ENCODE results near the gene METTL26. TPM values are rescaled to one million over a fixed set of nuclear protein-coding genes. Genes with fewer than 3 reads are reported as not detected.

METTL26 gene
- total and polyA plus RNA-seq, 2 experiments from 2014 or later, result 155 to 218 TPM

DNA sequence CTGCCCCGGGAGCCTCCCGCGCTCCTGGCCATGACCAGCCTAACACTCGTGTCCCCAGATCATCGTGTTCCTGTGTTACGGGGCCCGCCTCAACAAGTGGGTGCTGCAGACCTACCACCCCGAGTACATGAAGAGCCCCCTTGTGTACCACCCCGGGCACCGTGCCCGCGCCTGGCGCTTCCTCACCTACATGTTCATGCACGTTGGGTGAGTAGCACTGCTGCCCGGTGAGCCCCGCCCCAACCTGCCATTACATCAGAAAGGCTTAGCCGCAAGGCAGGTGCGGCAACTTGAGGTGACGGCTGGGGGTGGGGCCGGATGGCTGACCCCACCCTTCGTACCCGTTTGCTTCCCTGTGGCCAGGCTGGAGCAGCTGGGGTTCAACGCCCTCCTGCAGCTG is 40.8 kb upstream of the METTL26 start:
- H3K27me3 ChIP-seq (replicated peaks; ENCODE audit: insufficient read depth), result no peaks in the 10 kb centered on the region
- no peak overlapping the region for H3K4me2 ChIP-seq (ENCODE audit: unreplicated experiment)
- H3K4me1 ChIP-seq (ENCODE audit: insufficient read depth), result peaks cover 7% of the 10 kb centered on the region
- TF ChIP-seq EZH2 (IDR thresholded peaks at IDR 0.05; ENCODE audit: insufficient read depth, poor library complexity, severe bottlenecking) (no peak), EZH2phosphoT487 (IDR thresholded peaks at IDR 0.05; ENCODE audit: insufficient read depth, low read depth) (no peak)
- H3K4me3 ChIP-seq, result no peak overlapping the region
- WGBS, 2 experiments (ENCODE audit: low coverage in 1 of 2, low lambda C conversion rate in 2 of 2, missing lambda C conversion rate in 2 of 2), result 74 to 83% methylated on average over 23 of the region's 23 CpGs
- no peak overlapping the region for H2AFZ ChIP-seq
- H3K9me3 ChIP-seq (ENCODE audit: low read depth), result no peaks in the 10 kb centered on the region
- no peak for DNase-seq
- peaks cover 13% of the 10 kb centered on the region for H3K79me2 ChIP-seq (ENCODE audit: insufficient read depth)
- peaks cover 7% of the 10 kb centered on the region; the same call in 1 of the 2 replicates for H3F3A ChIP-seq (ENCODE audit: insufficient read depth)
- H3K9me2 ChIP-seq (ENCODE audit: insufficient read depth), result no peaks in the 10 kb centered on the region
- no peaks in the 10 kb centered on the region for H4K20me1 ChIP-seq (ENCODE audit: insufficient read depth)
- peaks cover 3% of the 10 kb centered on the region; the same call in 1 of the 2 replicates for H3K36me3 ChIP-seq (ENCODE audit: low read depth)
- H3K27ac ChIP-seq, result no peak overlapping the region
- in situ Hi-C loops (cut with MboI), result no loop called here
- no peak overlapping the region for H3K9ac ChIP-seq

DNA sequence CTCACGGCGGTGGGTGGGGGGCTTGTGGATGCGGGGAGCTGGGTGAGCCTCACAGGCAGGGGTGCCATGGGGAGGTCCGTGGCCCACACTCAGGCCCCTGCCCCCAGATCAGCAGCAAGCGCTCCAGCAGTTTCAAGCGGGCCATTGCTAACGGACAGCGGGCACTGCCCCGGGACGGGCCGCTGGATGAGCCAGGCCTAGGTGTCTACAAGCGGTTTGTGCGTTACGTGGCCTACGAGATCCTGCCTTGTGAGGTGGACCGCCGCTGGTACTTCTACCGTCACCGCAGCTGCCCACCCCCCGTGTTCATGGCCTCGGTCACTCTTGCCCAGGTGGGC is 40.4 kb upstream of the METTL26 start:
- H4K20me1 ChIP-seq (ENCODE audit: insufficient read depth), result no peaks in the 10 kb centered on the region
- in situ Hi-C loops (cut with MboI), result no loop called here
- no peak overlapping the region for H3K9ac ChIP-seq
- H2AFZ ChIP-seq, result no peak overlapping the region
- H3K4me2 ChIP-seq (ENCODE audit: unreplicated experiment), result no peak overlapping the region
- no peaks in the 10 kb centered on the region for H3K27me3 ChIP-seq (replicated peaks; ENCODE audit: insufficient read depth)
- H3K4me3 ChIP-seq, result no peak overlapping the region
- WGBS, 2 experiments (ENCODE audit: low coverage in 1 of 2, low lambda C conversion rate in 2 of 2, missing lambda C conversion rate in 2 of 2), result 90 to 91% methylated on average over 20 to 21 of the region's 21 CpGs
- no peaks in the 10 kb centered on the region for H3K9me2 ChIP-seq (ENCODE audit: insufficient read depth)
- no peaks in the 10 kb centered on the region for H3K36me3 ChIP-seq (ENCODE audit: low read depth)
- H3K27ac ChIP-seq, result no peak overlapping the region
- H3K9me3 ChIP-seq (ENCODE audit: low read depth), result no peaks in the 10 kb centered on the region
- 0 out of 2 replicates have a peak, but pooled peaks cover 3% of the 10 kb centered on the region for H3F3A ChIP-seq (ENCODE audit: insufficient read depth)
- no peak for DNase-seq
- TF ChIP-seq EZH2phosphoT487 (IDR thresholded peaks at IDR 0.05; ENCODE audit: insufficient read depth, low read depth) (no peak), EZH2 (IDR thresholded peaks at IDR 0.05; ENCODE audit: insufficient read depth, poor library complexity, severe bottlenecking) (no peak)
- peaks cover 3% of the 10 kb centered on the region for H3K4me1 ChIP-seq (ENCODE audit: insufficient read depth)
- peaks cover 9% of the 10 kb centered on the region for H3K79me2 ChIP-seq (ENCODE audit: insufficient read depth)

DNA sequence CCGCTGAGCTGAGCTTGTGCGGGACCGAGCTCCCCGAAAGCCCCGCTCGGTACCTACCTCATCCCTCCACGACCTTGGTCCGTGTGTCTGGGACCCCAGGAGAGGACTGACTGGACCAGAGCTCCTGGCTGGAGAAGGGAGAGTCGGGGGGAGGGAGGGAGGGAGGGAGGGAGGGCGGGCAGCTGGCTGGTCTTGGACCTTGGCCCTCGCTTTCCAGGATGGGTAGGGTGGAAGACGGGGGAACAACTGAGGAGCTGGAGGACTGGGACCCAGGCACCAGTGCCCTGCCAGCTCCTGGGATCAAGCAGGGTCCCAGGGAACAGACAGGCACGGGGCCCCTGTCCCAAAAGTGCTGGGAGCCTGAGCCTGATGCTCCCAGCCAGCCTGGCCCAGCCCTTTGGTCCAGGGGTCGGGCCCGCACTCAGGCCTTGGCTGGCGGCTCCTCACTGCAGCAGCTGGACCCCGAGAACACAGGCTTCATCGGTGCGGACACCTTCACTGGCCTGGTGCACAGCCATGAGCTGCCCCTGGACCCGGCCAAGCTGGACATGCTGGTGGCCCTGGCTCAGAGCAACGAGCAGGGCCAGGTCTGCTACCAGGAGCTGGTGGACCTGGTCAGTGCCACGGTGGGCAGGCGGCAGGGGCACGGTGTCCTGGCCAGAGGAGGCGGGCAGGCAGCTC is 39.9 kb upstream of the METTL26 start:
- no peaks in the 10 kb centered on the region for H3K9me2 ChIP-seq (ENCODE audit: insufficient read depth)
- no peaks in the 10 kb centered on the region for H3F3A ChIP-seq (ENCODE audit: insufficient read depth)
- no peaks in the 10 kb centered on the region for H3K4me1 ChIP-seq (ENCODE audit: insufficient read depth)
- peak overlapping the region; percentile 79 for H3K4me2 ChIP-seq (ENCODE audit: unreplicated experiment)
- 0 out of 2 replicates have a peak overlapping the region, but pooled peaks have one; percentile 57 for H3K9ac ChIP-seq
- no peaks in the 10 kb centered on the region for H3K27me3 ChIP-seq (replicated peaks; ENCODE audit: insufficient read depth)
- TF ChIP-seq EZH2 (IDR thresholded peaks at IDR 0.05; ENCODE audit: insufficient read depth, poor library complexity, severe bottlenecking), result no peak
- H3K36me3 ChIP-seq (ENCODE audit: low read depth), result no peaks in the 10 kb centered on the region
- H2AFZ ChIP-seq, result no peak overlapping the region
- H3K4me3 ChIP-seq, result peak overlapping the region; percentile 68
- no peak overlapping the region for H3K27ac ChIP-seq
- peaks cover 4% of the 10 kb centered on the region for H3K79me2 ChIP-seq (ENCODE audit: insufficient read depth)
- in situ Hi-C loops (cut with MboI), result no loop called here
- no peaks in the 10 kb centered on the region for H4K20me1 ChIP-seq (ENCODE audit: insufficient read depth)
- H3K9me3 ChIP-seq (ENCODE audit: low read depth), result no peaks in the 10 kb centered on the region
- no peak for DNase-seq
- WGBS, 2 experiments (ENCODE audit: low coverage in 1 of 2, low lambda C conversion rate in 2 of 2, missing lambda C conversion rate in 2 of 2), result 41 to 43% methylated on average over 20 to 23 of the region's 25 CpGs

DNA sequence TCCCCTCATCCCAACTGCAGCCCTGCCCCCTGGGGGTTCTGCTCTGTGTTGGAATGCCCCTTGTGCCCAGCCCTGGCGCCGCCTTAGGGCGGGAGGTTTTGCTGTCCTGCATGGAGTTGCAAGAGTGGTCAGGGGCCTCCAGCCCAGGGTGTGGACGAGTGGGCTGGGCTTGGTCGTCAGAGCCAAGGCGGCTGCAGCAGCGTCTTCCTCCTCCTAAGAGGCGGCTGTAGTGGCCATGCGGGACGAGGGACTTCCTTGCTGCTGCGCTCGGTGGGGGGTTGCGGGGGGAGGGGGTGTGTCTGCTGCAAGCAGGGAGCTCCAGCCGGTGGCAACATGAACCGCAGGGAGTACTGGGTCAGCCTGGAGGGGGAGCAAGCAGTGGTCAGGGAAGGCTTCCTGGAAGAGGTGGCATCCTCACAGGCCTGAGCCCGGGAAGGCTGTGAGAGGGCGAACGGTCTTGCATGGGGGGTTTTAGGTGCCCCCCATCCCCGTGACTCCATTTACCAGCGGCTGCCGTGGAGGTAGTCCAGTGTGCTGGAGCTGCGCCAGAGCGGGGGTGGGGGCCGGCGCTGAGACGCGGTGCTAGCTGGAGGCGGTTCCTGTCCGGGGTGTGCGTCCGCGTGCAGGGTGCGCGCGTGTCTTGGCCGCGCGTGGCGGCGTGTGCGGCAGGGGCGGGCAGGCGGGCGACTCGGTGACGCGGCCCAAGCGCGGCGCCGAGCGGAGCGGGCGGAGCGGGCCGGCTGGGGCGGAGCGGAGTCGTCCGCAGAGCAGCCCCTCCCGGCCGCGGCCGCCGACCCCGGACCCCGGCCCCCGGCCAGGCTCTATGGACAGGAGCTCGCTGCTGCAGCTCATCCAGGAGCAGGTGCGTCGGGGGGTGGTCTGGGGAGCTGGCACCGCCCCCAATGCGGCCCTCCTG is 39.1 kb upstream of the METTL26 start, which contains the start of gene RHBDL1:
RHBDL1 (plus strand) TSS at position 704 of the 916 bp plus-strand sequence; CDS start at position 824, 120 bp downstream.
- peak within 1 kb of the TSS; percentile 79 for H3K4me2 ChIP-seq (ENCODE audit: unreplicated experiment)
- no peaks in the 10 kb centered on the region for H3K9me3 ChIP-seq (ENCODE audit: low read depth)
- no peak within 1 kb of the TSS for H3K27ac ChIP-seq
- TF ChIP-seq EZH2 (IDR thresholded peaks at IDR 0.05; ENCODE audit: insufficient read depth, poor library complexity, severe bottlenecking) (no peak), EZH2phosphoT487 (IDR thresholded peaks at IDR 0.05; ENCODE audit: insufficient read depth, low read depth) (no peak)
- no peak within 1 kb of the TSS for H2AFZ ChIP-seq
- H4K20me1 ChIP-seq (ENCODE audit: insufficient read depth), result no peaks in the 10 kb centered on the region
- H3K4me3 ChIP-seq, result peak within 1 kb of the TSS; percentile 68
- peak within 1 kb of the TSS; percentile 57; the same call in 1 of the 2 replicates for H3K9ac ChIP-seq
- H3F3A ChIP-seq (ENCODE audit: insufficient read depth), result no peaks in the 10 kb centered on the region
- WGBS, 2 experiments (ENCODE audit: low coverage in 1 of 2, low lambda C conversion rate in 2 of 2, missing lambda C conversion rate in 2 of 2), result 12 to 15% methylated on average over 39 to 50 of the region's 73 CpGs
- DNase-seq, result peak; percentile 64
- no peaks in the 10 kb centered on the region for H3K27me3 ChIP-seq (replicated peaks; ENCODE audit: insufficient read depth)
- no peaks in the 10 kb centered on the region for H3K9me2 ChIP-seq (ENCODE audit: insufficient read depth)
- peaks cover 2% of the 10 kb centered on the region for H3K79me2 ChIP-seq (ENCODE audit: insufficient read depth)
- no peaks in the 10 kb centered on the region for H3K4me1 ChIP-seq (ENCODE audit: insufficient read depth)
- H3K36me3 ChIP-seq (ENCODE audit: low read depth), result no peaks in the 10 kb centered on the region
- in situ Hi-C loops (cut with MboI), result no loop called here

Data from GM23248 (cell line).